ENCODE data around the gene IDUA.
A peak's percentile ranks its signal among the peaks of the same experiment; 100 is the strongest.

Gene IDUA

GRCh38 chr4:1023895-1024740 lies 37.3 kb downstream of the IDUA start:
- peaks cover 26% of the 10 kb centered on the region for H3K4me1 ChIP-seq (ENCODE audit: low read length)
- H3K4me2 ChIP-seq (ENCODE audit: low read length) = no peak overlapping the region
- H2AFZ ChIP-seq (ENCODE audit: low read depth, low read length) = no peak overlapping the region
- no peak overlapping the region for H3K27ac ChIP-seq (ENCODE audit: low read length)
- H3K27me3 ChIP-seq (ENCODE audit: low read depth, low read length) = no peaks in the 10 kb centered on the region
- H3K36me3 ChIP-seq (replicated peaks; ENCODE audit: low read depth, low read length) = no peaks in the 10 kb centered on the region
- H3K9ac ChIP-seq (ENCODE audit: low read length) = no peak overlapping the region
- H3K79me2 ChIP-seq (ENCODE audit: low read length) = no peaks in the 10 kb centered on the region
- no peak for TF ChIP-seq CTCF (IDR thresholded peaks at IDR 0.05; ENCODE audit: low read depth, low read length)
- H4K20me1 ChIP-seq (ENCODE audit: insufficient read depth, low read length) = no peaks in the 10 kb centered on the region
- no peaks in the 10 kb centered on the region for H3K9me3 ChIP-seq (ENCODE audit: insufficient read depth, low read length)
- H3K4me3 ChIP-seq (ENCODE audit: low read length) = no peak overlapping the region

GRCh38 chr4:1024882-1025545 lies 38.2 kb downstream of the IDUA start:
- Histone ChIP-seq H3K9me3 (ENCODE audit: insufficient read depth, low read length) (no peaks in the 10 kb centered on the region), H4K20me1 (ENCODE audit: insufficient read depth, low read length) (no peaks in the 10 kb centered on the region), H3K4me2 (ENCODE audit: low read length) (no peak overlapping the region), H3K36me3 (replicated peaks; ENCODE audit: low read depth, low read length) (no peaks in the 10 kb centered on the region), H3K27ac (ENCODE audit: low read length) (no peak overlapping the region), H3K9ac (ENCODE audit: low read length) (no peak overlapping the region), H3K27me3 (ENCODE audit: low read depth, low read length) (no peaks in the 10 kb centered on the region), H3K4me3 (ENCODE audit: low read length) (no peak overlapping the region), H3K79me2 (ENCODE audit: low read length) (no peaks in the 10 kb centered on the region), H2AFZ (ENCODE audit: low read depth, low read length) (no peak overlapping the region), H3K4me1 (ENCODE audit: low read length) (peaks cover 26% of the 10 kb centered on the region)
- no peak for TF ChIP-seq CTCF (IDR thresholded peaks at IDR 0.05; ENCODE audit: low read depth, low read length)
- TF ChIP-seq EZH2phosphoT487 (IDR thresholded peaks at IDR 0.05; ENCODE audit: low read depth) = no peak

- no peaks in the 10 kb centered on the region for H3K27me3 ChIP-seq (ENCODE audit: low read depth, low read length)
- H3K4me1 ChIP-seq (ENCODE audit: low read length) = peaks cover 26% of the 10 kb centered on the region
These were observed 39.3 kb downstream of the IDUA start for GRCh38 chr4:1026115-1026514.

More at GRCh38 chr4:1026115-1026514, 39.3 kb downstream of the IDUA start:
- Histone ChIP-seq H3K9ac (ENCODE audit: low read length) (no peak overlapping the region; the same call in 1 of the 2 replicates), H3K27ac (ENCODE audit: low read length) (no peak overlapping the region), H3K36me3 (replicated peaks; ENCODE audit: low read depth, low read length) (no peaks in the 10 kb centered on the region), H3K79me2 (ENCODE audit: low read length) (no peaks in the 10 kb centered on the region), H3K4me3 (ENCODE audit: low read length) (peak overlapping the region; percentile 73), H3K4me2 (ENCODE audit: low read length) (peak overlapping the region; percentile 94), H4K20me1 (ENCODE audit: insufficient read depth, low read length) (no peaks in the 10 kb centered on the region), H3K9me3 (ENCODE audit: insufficient read depth, low read length) (no peaks in the 10 kb centered on the region), H2AFZ (ENCODE audit: low read depth, low read length) (no peak overlapping the region)
- TF ChIP-seq EZH2phosphoT487 (IDR thresholded peaks at IDR 0.05; ENCODE audit: low read depth) (no peak), CTCF (IDR thresholded peaks at IDR 0.05; ENCODE audit: low read depth, low read length) (no peak)

Measured in OCI-LY3 (cell line).